ENCODE measurements around the gene TAOK2. TPM values are rescaled to one million over a fixed set of nuclear protein-coding genes. Genes with fewer than 3 reads are reported as not detected.
A peak's percentile ranks its signal among the peaks of the same experiment; 100 is the strongest.

Gene TAOK2
- total and polyA plus RNA-seq, 2 of the 13 experiments (the other 11 are each of a cell fraction or from before 2014, with no cell fraction given) = 17.4 to 43.2 TPM

- TF ChIP-seq BORCS8-MEF2B (CRISPR knock-in tag; IDR thresholded peaks at IDR 0.05) (no peak), ASH2L (IDR thresholded peaks at IDR 0.05; ENCODE audit: insufficient read length, low read depth, low read length) (no peak), HMGA1 (CRISPR knock-in tag; conservative IDR thresholded peaks at IDR 0.05) (no peak), ZNF414 (CRISPR knock-in tag; IDR thresholded peaks at IDR 0.05) (no peak), ELK4 (CRISPR knock-in tag; IDR thresholded peaks at IDR 0.05; ENCODE audit: borderline replicate concordance) (no peak), KDM3A (CRISPR knock-in tag; IDR thresholded peaks at IDR 0.05; ENCODE audit: low read depth) (no peak), SIX4 (CRISPR knock-in tag; IDR thresholded peaks at IDR 0.05) (no peak), SMC3 (IDR thresholded peaks at IDR 0.05; ENCODE audit: low read length) (no peak), SRSF1 (optimal IDR thresholded peaks at IDR 0.05; ENCODE audit: low read depth, low read length) (no peak), BRF2 (CRISPR knock-in tag; IDR thresholded peaks at IDR 0.05) (no peak), POLR2A (IDR thresholded peaks at IDR 0.05; ENCODE audit: insufficient read depth in 1 of 2, low read depth in 2 of 2, low read length in 2 of 2) (no peak), HOXA3 (CRISPR knock-in tag; IDR thresholded peaks at IDR 0.05) (0 out of 2 replicates have a peak, but pooled peaks have one; percentile 10), PHB2 (IDR thresholded peaks at IDR 0.05; ENCODE audit: partially characterized antibody) (no peak), ARNTL (CRISPR knock-in tag; IDR thresholded peaks at IDR 0.05) (0 out of 2 replicates have a peak, but pooled peaks have one; percentile 45), IKZF4 (CRISPR knock-in tag; IDR thresholded peaks at IDR 0.05; ENCODE audit: borderline replicate concordance, low read depth, not compliant biosample characterization) (no peak), ZNF747 (CRISPR knock-in tag; IDR thresholded peaks at IDR 0.05; ENCODE audit: borderline replicate concordance) (no peak), NCOA1 (CRISPR knock-in tag; IDR thresholded peaks at IDR 0.05) (no peak), SMAD3 (CRISPR knock-in tag; IDR thresholded peaks at IDR 0.05) (no peak), SRF (IDR thresholded peaks at IDR 0.05; ENCODE audit: low read depth, low read length) (no peak), GTF2F1 (IDR thresholded peaks at IDR 0.05; ENCODE audit: low read length) (no peak), FLYWCH1 (CRISPR knock-in tag; IDR thresholded peaks at IDR 0.05) (no peak), YEATS2 (CRISPR knock-in tag; IDR thresholded peaks at IDR 0.05; ENCODE audit: borderline replicate concordance) (no peak), ZNF296 (CRISPR knock-in tag; conservative IDR thresholded peaks at IDR 0.05) (no peak), MXD1 (CRISPR knock-in tag; IDR thresholded peaks at IDR 0.05) (no peak), ZNF678 (CRISPR knock-in tag; IDR thresholded peaks at IDR 0.05) (no peak), ZBTB20 (CRISPR knock-in tag; IDR thresholded peaks at IDR 0.05; ENCODE audit: borderline replicate concordance, low read depth) (peak; percentile 31; the same call in 1 of the 2 replicates), ZIK1 (CRISPR knock-in tag; IDR thresholded peaks at IDR 0.05; ENCODE audit: borderline replicate concordance, low read depth) (no peak)
These were observed 43.0 kb downstream of the TAOK2 start (continued) for GRCh38 chr16:30016555-30017276.

Measured in HepG2 (cell line).